ENCODE data around the gene NR3C2. TPM values are rescaled to one million over a fixed set of nuclear protein-coding genes. Genes with fewer than 3 reads are reported as not detected.

The NR3C2 gene
- polyA plus RNA-seq, 1 donor from 2014 or later = 0.06 TPM

DNA sequence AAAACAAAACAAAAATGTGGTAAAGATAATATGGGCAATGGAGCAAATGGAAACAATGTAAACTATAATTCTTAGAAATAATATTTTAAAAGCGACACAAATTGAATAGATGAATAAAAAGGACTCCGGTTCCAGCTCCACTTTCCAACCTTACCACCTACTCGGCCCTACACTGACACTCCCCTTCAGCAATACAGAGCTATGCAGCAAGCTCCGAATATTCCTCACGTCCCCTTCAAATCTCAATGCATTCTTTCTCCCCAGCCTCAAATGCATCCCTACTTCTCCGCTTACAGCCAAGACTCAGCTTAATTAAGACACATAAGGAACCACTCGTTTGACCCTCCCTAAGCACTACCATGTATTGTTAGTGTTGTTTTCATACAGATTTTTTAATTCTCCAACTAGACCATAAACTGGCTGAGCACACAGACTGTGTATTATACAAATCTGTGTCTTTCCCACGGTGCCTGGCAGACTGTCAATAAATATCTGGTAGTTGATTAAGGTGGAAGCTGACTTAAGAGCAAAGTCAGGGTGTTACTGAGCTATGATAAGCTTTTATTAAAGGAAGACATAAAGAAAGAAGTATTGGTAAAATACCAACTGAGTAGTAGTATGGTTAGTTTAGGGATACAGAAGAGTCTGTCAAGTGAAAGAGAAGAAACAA lies 219.1 kb downstream of the NR3C2 start:
- no peaks in the 10 kb centered on the region for H4K20me1 ChIP-seq (ENCODE audit: insufficient read depth)

DNA sequence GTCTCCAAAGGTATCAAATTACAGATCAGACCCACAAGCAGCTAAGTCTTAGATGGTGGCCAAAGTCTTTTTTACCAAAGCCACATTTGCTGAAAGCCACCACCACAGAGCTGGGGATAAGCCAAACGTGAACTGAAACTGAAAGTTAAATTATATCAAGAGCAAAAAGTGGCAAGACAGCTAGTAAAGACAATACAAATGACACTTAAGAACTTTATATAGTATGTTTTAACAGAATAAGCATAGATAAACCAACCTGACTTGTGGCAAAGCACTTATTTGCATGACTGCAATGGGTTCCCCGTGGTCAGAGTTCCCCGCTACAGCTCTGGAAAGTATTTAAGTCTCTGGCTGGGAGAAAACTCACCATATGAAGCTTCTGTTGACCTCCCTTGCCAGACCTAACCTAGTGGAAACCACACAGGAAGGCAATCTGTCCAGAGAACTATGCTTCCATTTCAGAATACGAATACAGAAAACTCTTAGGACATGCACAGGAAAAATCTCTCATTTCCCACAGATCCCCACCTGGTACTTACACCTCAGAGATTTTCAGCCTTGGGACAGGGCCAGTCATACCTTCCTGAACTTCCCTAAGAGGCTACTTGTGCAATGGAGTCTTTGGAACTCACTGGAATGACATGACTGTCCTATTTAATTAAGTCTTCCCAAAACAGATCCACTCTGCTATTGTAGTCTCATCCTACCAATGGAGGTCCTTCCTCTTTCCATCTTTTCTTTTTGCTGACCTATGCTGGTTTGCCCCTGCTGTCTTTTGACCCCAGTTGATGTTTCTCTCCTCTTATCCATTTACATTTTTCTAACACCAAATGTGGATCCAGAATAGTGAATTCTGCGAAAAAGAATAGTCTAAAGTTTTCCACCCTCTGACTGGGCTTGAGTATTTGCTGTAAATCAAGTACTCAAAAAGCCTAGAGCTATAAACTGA lies 225.1 kb downstream of the NR3C2 start:
- H3K9me2 ChIP-seq (ENCODE audit: insufficient read depth, low read length) = no peaks in the 10 kb centered on the region
- H3K27ac ChIP-seq (ENCODE audit: low read length) = no peak overlapping the region
- H3K36me3 ChIP-seq (ENCODE audit: insufficient read depth, low read length) = no peaks in the 10 kb centered on the region
- no peak overlapping the region for H2AFZ ChIP-seq (ENCODE audit: low read depth, low read length)
- no peaks in the 10 kb centered on the region for H3K9me3 ChIP-seq (ENCODE audit: low read length)
- H3K79me2 ChIP-seq (replicated peaks; ENCODE audit: insufficient read depth, low read length) = no peaks in the 10 kb centered on the region
- H3K4me2 ChIP-seq (ENCODE audit: low read length) = no peak overlapping the region
- no peaks in the 10 kb centered on the region for H3F3A ChIP-seq (ENCODE audit: insufficient read depth, low read length, poor library complexity, severe bottlenecking)
- no peaks in the 10 kb centered on the region for H4K20me1 ChIP-seq (ENCODE audit: insufficient read depth)
- H3K9ac ChIP-seq (ENCODE audit: low read length) = no peak overlapping the region
- no peak overlapping the region for H3K4me3 ChIP-seq (ENCODE audit: low read length)
- TF ChIP-seq EZH2 (IDR thresholded peaks at IDR 0.05; ENCODE audit: borderline replicate concordance, insufficient read depth, low read length, poor library complexity, severe bottlenecking) (no peak), MXI1 (conservative IDR thresholded peaks at IDR 0.05; ENCODE audit: poor library complexity, severe bottlenecking) (no peak), TAF1 (IDR thresholded peaks at IDR 0.05; ENCODE audit: low read depth) (no peak), EP300 (conservative IDR thresholded peaks at IDR 0.05; ENCODE audit: poor library complexity, severe bottlenecking) (no peak), POLR2AphosphoS5 (IDR thresholded peaks at IDR 0.05) (no peak), SMC3 (conservative IDR thresholded peaks at IDR 0.05; ENCODE audit: poor library complexity) (no peak), RAD21 (conservative IDR thresholded peaks at IDR 0.05) (no peak)
- TF ChIP-seq, protein P1, sequence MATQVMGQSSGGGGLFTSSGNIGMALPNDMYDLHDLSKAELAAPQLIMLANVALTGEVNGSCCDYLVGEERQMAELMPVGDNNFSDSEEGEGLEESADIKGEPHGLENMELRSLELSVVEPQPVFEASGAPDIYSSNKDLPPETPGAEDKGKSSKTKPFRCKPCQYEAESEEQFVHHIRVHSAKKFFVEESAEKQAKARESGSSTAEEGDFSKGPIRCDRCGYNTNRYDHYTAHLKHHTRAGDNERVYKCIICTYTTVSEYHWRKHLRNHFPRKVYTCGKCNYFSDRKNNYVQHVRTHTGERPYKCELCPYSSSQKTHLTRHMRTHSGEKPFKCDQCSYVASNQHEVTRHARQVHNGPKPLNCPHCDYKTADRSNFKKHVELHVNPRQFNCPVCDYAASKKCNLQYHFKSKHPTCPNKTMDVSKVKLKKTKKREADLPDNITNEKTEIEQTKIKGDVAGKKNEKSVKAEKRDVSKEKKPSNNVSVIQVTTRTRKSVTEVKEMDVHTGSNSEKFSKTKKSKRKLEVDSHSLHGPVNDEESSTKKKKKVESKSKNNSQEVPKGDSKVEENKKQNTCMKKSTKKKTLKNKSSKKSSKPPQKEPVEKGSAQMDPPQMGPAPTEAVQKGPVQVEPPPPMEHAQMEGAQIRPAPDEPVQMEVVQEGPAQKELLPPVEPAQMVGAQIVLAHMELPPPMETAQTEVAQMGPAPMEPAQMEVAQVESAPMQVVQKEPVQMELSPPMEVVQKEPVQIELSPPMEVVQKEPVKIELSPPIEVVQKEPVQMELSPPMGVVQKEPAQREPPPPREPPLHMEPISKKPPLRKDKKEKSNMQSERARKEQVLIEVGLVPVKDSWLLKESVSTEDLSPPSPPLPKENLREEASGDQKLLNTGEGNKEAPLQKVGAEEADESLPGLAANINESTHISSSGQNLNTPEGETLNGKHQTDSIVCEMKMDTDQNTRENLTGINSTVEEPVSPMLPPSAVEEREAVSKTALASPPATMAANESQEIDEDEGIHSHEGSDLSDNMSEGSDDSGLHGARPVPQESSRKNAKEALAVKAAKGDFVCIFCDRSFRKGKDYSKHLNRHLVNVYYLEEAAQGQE (IDR thresholded peaks at IDR 0.05; ENCODE audit: borderline replicate concordance) = no peak
- TF ChIP-seq, protein P2, sequence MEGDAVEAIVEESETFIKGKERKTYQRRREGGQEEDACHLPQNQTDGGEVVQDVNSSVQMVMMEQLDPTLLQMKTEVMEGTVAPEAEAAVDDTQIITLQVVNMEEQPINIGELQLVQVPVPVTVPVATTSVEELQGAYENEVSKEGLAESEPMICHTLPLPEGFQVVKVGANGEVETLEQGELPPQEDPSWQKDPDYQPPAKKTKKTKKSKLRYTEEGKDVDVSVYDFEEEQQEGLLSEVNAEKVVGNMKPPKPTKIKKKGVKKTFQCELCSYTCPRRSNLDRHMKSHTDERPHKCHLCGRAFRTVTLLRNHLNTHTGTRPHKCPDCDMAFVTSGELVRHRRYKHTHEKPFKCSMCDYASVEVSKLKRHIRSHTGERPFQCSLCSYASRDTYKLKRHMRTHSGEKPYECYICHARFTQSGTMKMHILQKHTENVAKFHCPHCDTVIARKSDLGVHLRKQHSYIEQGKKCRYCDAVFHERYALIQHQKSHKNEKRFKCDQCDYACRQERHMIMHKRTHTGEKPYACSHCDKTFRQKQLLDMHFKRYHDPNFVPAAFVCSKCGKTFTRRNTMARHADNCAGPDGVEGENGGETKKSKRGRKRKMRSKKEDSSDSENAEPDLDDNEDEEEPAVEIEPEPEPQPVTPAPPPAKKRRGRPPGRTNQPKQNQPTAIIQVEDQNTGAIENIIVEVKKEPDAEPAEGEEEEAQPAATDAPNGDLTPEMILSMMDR (IDR thresholded peaks at IDR 0.05; ENCODE audit: poor library complexity, severe bottlenecking) = no peak
- no peaks in the 10 kb centered on the region for H3K27me3 ChIP-seq (ENCODE audit: insufficient read depth, low read depth, low read length)

More for the DNA sequence above, 219.1 kb downstream of the NR3C2 start:
- Histone ChIP-seq H3K4me2 (ENCODE audit: low read length) (no peak overlapping the region), H3F3A (ENCODE audit: insufficient read depth, low read length, poor library complexity, severe bottlenecking) (no peaks in the 10 kb centered on the region), H2AFZ (ENCODE audit: low read depth, low read length) (no peak overlapping the region), H3K4me3 (ENCODE audit: low read length) (no peak overlapping the region), H3K36me3 (ENCODE audit: insufficient read depth, low read length) (no peaks in the 10 kb centered on the region), H3K9me3 (ENCODE audit: low read length) (no peaks in the 10 kb centered on the region), H3K9ac (ENCODE audit: low read length) (no peak overlapping the region), H3K27ac (ENCODE audit: low read length) (no peak overlapping the region), H3K79me2 (replicated peaks; ENCODE audit: insufficient read depth, low read length) (no peaks in the 10 kb centered on the region), H3K27me3 (ENCODE audit: insufficient read depth, low read depth, low read length) (no peaks in the 10 kb centered on the region), H3K9me2 (ENCODE audit: insufficient read depth, low read length) (no peaks in the 10 kb centered on the region)
- TF ChIP-seq TAF1 (IDR thresholded peaks at IDR 0.05; ENCODE audit: low read depth) (no peak), POLR2AphosphoS5 (IDR thresholded peaks at IDR 0.05) (no peak)
- TF ChIP-seq, protein P1 (IDR thresholded peaks at IDR 0.05; ENCODE audit: borderline replicate concordance) = no peak
- TF ChIP-seq, protein P2 (IDR thresholded peaks at IDR 0.05; ENCODE audit: poor library complexity, severe bottlenecking) = no peak

All from neural cell (in vitro differentiated cells).